HG02981 (cell line): Measurements from ENCODE around the gene USP20.
"Not testable (repeated sequence)": the region's sequence is repeated elsewhere in the genome, so short reads cannot be mapped to it uniquely, and the experiment has no call there.

Source experiments
- ATAC-seq: cut with Tn5 transposase; IDR thresholded peaks from one replicate; pipeline ENCODE4 v1.9.1; 2021; ENCODE audit warnings: mild to moderate bottlenecking, moderate library complexity; ENCODE audit not compliant: unreplicated experiment

USP20 gene

GRCh38 chr9:129889122-129889940 is 54.1 kb downstream of the USP20 start:
- ATAC-seq: no peak

DNA sequence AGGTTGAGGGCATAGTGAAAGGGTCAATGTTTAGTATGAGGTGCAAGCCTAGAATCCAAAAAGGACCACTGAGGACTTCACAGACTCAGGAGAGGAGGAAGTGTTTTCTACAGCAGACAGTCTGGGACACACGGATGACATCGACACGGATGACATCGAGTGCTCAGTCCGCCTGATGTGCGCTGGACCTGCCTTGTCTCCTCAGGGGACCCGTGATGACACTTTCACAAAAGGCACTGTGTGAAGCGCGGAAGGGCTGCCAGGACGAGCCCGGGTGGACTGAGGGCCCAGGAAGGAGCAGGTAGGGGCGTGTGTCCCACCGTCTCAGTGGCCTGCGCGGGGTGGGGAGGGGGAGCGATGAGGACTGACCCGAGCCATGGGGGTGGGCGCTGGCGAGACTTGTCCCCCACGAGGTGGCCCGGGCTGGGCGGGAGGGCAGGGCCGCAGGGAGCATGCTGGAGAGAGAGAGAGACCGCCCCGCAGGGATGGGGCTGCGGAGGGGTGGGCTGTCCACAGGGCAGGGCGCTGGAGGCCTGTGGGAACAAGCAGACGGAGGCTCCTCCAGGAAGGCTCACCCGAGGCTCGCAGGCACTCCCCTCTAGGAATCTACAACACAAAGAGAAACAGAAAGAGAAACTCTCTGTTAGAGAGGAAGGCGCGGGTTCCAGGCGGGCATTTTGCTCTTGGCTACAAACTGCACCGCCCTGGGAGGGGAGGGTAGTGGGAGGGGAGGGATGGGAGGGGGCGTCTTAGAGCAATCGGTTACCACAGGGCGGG is 54.9 kb downstream of the USP20 start:
- ATAC-seq: no peak

- not testable (repeated sequence) for ATAC-seq
Observed at GRCh38 chr9:129890718-129891299, 55.6 kb downstream of the USP20 start.

DNA sequence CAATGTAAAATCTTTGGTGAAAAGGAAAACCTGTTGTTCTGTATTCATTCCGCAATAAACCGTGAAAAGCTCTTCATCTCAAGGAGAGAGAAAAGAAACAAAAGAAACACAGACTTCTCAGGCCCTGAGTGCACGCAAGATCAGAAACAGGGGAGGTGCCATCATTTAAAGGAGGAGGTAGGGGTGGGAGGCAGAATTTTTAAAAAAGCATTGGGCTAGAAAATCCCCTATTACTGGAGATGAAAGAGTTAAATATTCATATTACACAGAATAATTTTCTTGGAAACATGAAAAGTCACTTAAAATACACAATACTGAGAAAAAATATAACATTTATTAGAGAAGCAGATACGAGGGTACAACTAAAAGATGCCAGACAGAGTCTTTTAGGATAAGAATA is 56.3 kb downstream of the USP20 start:
- no peak for ATAC-seq

DNA sequence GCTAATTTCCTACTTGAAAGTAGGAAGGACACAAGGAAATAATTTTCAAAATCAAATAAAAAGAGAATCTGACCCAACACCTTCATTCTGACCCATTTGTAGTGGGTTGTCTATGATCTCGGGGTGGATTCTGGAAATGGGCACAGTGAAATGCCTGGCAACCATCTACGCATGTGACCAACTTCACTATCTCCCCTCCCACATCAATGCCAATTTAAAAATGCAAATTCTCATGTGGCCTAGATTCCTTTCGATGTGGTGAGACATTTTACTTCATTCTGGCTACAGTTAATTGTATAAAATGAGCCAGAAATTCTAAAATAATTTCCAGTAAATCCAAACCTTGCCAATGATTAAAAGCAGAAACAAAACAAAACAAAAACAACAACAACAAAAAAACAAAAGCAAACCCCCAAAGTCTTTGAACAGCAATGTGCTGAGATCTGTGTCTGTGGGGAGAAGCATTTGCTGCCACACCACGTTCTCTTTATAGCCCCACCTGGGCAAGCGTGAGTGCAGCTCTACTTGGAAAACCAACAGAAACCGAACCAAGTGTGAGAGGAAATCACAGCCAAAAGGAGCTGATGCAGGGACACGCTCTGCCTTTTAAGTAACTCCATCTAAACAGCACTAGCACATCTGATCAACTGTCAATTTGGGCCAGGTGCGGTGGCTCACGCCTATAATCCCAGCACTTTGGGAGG is 59.0 kb downstream of the USP20 start:
- no peak for ATAC-seq

DNA sequence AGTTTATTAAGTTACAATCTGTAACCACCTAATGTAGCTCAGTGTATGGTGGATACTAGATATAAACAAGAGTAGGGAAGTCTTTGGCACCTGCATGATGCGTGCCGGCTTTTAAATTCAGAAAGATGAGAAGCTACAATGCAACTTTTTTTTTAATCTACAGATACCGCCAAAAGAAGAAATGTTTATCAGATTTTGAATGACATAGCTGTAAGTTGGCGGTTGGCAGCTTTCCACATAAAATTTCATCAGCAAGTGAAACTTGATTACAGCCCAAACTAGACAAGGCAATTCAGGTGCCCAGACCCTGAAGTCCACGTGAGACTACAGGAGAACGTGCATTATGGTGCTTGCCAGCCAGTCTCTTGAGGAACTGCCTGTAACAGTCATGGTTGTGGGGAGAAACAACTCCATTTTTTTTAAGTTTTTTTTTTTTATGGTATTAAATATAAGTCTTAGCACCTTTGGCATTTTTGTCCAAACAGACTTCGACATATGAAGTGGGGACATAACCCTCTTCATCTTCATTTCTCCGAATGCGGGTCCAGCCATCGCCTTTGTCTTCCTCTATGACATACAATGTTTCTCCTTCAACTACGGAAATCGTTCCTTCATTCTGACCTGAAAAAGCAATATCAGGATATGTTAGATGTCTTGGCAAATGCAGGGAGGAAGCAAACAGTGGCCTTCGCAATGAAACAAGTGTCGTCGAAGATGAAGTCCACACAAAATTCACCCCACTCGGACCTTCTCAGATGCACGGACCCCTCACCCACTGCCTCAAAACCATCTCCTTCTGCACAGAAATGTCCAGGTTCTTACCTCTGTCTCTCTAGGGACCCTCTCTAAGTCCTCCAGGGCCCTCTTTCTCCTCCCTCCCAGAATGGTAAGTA is 60.4 kb downstream of the USP20 start:
- ATAC-seq: no peak

- ATAC-seq: no peak
Observed at GRCh38 chr9:129897263-129897662, 62.0 kb downstream of the USP20 start.

DNA sequence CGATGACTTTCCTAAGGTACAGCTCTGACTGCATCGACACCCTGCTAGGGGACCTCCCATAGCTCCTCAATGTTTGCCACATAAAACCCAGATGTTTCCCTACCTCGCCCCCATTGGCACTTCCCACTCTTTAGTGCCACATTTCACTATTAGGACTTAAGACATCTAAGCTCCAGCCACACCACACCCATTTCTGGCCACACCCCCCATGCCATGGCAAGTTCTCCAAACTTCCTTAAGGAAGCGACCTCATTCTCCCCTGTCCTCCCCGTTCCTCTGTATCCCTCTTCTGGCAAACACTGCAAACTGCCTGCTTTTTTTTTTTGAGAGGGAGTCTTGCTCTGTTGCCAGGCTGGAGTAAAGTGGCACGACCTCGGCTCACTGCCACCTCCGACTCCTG is 62.9 kb downstream of the USP20 start:
- ATAC-seq: no peak

- ATAC-seq: no peak
Observed at GRCh38 chr9:129899620-129900019, 64.4 kb downstream of the USP20 start.

DNA sequence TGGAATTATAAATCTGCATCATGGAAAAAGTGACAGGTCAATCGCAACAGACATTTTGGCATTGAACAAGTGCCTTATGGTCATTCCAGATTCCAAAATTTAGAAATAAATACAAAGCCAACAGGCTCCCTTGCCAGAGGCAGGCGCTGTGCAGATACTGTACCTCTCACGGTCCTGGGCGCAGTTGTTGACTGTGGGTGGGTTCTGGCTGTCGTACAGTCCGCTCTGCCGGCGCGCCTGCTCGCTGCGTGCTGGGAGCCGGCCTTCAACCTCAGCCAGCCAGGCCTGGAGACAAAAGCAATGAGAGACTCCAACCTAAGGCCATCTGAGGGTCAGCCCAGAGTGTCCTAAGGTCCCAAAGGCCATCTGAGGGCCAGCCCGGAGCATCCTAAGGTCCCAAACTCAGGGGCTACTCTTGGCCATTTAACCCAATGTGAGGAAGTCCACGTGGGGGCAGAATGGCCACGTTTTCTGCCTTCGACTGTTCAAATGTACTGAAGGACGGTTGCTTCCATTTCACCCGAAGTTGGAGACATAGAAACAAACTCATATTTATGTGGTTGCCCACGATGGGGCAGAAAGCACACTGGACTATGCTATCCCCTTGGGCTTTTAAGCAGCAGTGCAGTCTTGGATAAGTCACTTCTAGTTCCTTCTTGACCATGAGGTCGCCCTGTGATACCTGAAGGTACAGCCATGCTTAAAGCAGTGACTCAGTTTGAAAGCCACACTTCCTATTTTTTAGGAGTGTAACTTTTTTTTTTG is 65.2 kb downstream of the USP20 start:
- ATAC-seq: peak; percentile 89

DNA sequence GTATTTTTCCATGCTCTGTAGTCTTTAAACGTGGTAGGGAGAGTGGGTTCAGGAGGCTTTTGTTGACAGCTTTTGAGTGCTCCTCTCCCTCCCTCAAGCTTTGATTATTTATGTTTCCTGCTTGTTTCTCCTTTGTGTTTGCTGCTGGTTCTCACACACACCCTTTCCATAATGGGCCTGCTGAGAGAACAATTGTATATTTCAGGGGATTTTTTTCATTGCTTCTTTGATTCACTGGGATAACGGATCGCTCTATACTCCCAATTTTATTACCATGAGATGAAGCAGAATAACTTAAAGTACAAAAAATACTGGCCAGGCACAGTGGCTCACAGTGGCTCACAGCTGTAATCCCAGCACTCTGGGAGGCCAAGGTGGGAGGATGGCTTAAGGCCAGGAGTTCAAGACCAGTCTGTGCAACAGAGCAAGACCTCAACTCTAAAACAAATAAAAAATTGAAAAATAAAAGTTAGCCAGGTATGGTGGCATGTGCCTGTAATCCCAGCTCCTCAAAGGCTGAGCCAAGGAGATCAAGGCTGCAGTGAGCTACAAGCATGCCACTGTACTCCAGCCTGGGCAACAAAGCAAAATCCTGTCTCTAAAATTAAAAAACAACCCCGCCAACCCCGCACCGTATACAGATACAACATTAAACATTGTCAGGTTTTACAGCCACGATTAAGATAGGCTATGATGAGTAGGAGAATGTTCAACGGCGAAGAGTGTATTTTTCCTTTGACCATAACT is 66.9 kb downstream of the USP20 start:
- no peak for ATAC-seq

DNA sequence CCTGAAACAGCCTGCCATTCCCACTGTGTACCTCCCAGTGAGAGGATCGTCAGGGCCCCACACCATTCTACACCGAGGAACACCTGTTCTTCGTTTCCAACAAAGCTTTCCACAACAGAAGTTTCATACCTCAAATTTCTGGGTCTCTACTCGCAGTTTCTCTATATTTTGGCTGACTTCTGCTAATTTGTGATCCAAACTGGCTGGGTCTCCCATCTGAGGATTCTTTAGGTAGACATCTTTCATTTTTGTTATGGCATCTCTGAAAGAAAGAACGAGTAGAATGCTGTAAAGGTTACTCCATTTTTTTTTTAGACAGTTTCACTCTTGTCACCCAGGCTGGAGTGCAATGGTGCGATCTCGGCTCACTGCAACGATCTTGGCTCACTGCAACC is 67.5 kb downstream of the USP20 start:
- ATAC-seq: no peak

DNA sequence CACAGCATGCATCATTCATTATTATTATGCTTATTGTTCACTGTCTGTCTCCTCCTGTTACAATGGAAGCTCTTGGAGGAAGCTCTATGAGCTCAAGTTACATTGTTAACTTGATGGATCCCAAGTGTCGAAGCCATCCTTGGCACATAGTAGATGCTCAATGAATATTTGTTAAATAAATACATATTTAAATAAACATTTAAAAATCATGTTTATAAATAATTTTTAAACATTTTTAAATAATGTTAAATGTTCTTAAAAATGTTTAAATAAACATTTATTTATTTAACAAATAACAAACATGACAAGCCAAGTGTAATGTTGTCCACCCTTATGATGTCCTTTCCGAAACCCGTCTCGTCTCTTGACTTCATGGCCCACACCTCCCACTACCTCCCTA is 69.5 kb downstream of the USP20 start:
- no peak for ATAC-seq

DNA sequence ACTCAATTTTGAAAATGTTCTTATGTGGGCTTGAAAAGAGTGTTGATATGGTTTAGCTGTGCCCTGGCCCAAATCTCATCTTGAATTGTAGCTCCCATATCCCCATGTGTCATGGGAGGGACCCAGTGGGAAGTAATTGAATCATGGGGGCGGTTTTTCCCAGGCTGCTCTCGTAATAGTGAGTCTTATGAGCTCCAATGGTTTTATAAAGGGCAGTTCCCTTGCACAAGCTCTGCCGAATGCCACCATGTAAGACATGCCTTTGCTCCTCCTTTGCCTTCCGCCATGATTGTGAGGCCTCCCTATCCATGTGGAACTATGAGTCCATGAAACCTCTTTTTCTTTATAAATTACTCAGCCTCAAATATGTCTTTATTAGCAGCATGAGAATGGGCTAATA is 71.0 kb downstream of the USP20 start:
- no peak for ATAC-seq

GRCh38 chr9:129907201-129907600 is 71.9 kb downstream of the USP20 start:
- no peak for ATAC-seq

- ATAC-seq: no peak
Observed at GRCh38 chr9:129908906-129909305, 73.6 kb downstream of the USP20 start.

DNA sequence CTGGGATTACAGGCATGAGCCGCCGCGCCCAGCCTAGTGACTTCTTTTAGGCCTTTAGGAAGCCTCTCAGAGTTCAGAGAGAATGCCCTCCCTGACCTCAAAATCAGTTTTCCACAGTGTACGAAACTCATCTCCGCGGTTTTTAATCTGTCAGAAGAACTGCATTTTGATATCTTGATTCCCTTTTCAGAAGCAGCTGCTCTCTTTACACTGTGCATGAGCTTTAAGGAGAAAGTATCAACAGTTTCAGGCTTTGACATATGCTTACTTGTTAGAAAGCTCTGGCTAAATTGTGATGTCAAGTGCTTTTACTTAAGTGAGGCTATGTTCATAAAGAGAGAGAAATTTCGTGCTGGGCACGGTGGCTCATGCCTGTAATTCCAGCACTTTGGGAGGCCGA is 74.6 kb downstream of the USP20 start:
- ATAC-seq: no peak

GRCh38 chr9:129910628-129911567 is 75.6 kb downstream of the USP20 start:
- ATAC-seq: no peak
